Mucosa of rectum (tissue), 2 donors: ENCODE measurements around the gene MXI1.

Experiments used
- H3K27ac ChIP-seq, 2 donors: one replicate each; pipeline ENCODE4 v1.7.0; 2013; ENCODE audit warnings: inconsistent platforms in 2 of 2, low read depth in 2 of 2, low read length in 2 of 2
- H3K27me3 ChIP-seq, 2 donors: one replicate each; pipeline ENCODE4 v1.7.0; 2013; ENCODE audit warnings: low read length in 2 of 2; ENCODE audit not compliant: control insufficient read depth in 2 of 2, insufficient read depth in 2 of 2
- H3K36me3 ChIP-seq, 2 donors: one replicate each; pipeline ENCODE4 v1.7.0; 2013; ENCODE audit warnings: low read length in 2 of 2; ENCODE audit not compliant: control insufficient read depth in 2 of 2, insufficient read depth in 2 of 2
- H3K4me1 ChIP-seq, 2 donors: one replicate each; pipeline ENCODE4 v1.7.0; 2013; ENCODE audit warnings: low read length in 2 of 2, mild to moderate bottlenecking in 1 of 2; ENCODE audit not compliant: control insufficient read depth in 2 of 2, insufficient read depth in 2 of 2
- H3K4me3 ChIP-seq, 2 donors: one replicate each; pipeline ENCODE4 v1.7.0; 2013; ENCODE audit warnings: low read length in 2 of 2
- H3K9ac ChIP-seq, 2 donors: one replicate each; pipeline ENCODE4 v1.7.0; 2013; ENCODE audit warnings: low read length in 2 of 2, low read depth in 1 of 2, mild to moderate bottlenecking in 1 of 2
- H3K9me3 ChIP-seq, 2 donors: one replicate each; pipeline ENCODE4 v1.7.0; 2013; ENCODE audit warnings: low read length in 2 of 2; ENCODE audit not compliant: control insufficient read depth in 2 of 2
- donor health status: healthy.
- donor health status: Normal muscosa, but diverticular disease.

MXI1 gene

DNA sequence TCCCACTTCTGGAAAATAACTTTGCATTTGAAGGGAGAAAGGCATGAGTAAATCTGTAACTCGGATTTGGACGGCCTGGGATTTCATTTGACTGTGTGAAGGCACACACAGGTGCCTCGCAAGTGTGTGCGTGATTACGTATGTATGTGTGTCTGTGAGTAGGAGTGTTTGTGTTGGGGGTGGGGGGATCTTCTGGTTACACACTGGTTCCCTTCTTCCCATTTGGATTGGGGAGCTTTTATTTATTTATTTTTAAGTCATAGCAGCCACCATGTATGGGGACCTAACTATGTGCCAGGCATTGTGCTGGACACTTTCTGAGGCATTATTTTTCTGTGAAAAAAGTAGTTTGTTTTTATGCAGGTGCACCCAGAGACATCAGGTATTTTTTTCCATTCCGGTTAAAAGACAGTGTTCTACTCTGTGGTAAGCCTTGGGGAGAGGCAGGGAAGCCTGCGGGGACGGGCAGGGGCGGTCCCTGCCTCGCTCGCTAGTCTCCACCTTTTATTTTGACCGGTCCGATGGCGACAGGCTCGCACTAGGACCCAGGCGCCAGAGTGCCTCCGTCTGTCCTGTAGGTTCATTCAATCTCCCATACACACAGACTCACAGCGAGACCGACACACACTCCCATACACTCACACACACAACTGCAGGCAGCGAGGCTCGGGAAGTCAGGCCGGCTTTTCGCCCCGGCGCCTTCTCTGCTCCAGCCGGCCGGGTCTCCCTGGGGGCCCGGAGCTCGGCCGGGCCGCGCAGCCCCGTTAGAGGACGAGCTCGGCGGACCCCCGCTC lies at the start of gene MXI1:
Gene MXI1 (plus strand): TSS at position 595 of the 794 bp plus-strand sequence. CDS start 204 bp downstream, outside the sequence.
- Histone ChIP-seq H3K4me3 (peak within 1 kb of the TSS; percentile 83 to 87), H3K27me3 (no peaks in the 10 kb centered on the region), H3K4me1 (peaks cover 19 to 25% of the 10 kb centered on the region in 2 donors), H3K9ac (peak within 1 kb of the TSS; percentile 78 to 83), H3K36me3 (no peaks in the 10 kb centered on the region), H3K9me3 (no peaks in the 10 kb centered on the region), H3K27ac (peak within 1 kb of the TSS; percentile 79 to 86)

DNA sequence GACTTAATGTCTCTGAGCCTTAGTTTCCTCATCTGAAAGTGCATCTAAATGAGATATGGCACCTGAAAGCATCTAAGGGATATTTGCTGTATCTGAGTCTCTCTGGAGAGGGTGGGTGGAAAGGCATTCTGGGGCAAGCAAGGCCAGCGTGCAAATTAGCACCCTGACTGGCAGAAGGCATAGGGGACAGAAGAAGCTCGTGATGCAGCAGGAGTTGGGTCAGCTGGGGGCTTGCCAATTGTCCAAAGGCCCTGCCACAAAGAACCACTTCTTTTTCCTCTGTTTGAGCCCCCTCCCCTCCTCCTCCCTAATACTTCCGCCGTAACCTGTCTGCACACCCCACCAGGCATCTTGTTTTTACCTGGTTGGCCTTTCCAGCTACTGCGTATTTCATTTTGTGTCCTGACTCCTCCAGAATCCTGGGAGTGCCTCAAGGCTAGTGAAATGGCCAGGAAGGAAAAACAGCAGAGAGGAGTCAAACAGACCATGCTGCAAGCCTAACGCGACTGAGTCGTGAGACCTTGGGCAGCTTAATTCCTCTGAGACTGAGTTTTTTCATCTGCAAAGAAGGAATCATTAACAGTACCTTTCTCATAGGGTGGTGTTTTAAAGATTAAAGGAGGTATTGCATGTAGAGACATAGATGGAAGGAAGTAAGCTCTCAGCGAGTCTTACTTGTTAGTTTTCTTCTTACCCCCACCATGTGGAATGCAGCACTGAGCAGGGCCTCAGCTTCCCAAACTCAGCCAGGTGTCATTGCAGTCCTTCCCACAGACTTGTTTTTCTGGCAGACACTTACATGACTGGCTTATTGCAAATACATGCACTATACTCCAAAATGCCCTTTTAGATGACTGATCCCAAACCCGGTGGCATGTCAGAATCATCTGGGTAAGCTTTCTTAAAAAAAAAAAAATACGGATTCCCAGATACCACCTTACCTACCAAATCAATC lies 49.1 kb upstream of the MXI1 start:
- Histone ChIP-seq H3K36me3 (no peaks in the 10 kb centered on the region), H3K4me1 (peaks cover 0 to 10% of the 10 kb centered on the region in 2 donors), H3K4me3 (no peak overlapping the region), H3K9ac (no peak overlapping the region), H3K9me3 (no peaks in the 10 kb centered on the region), H3K27ac (no peak overlapping the region), H3K27me3 (peaks cover 3 to 5% of the 10 kb centered on the region in 2 donors)

- H3K4me1 ChIP-seq = peaks cover 0 to 14% of the 10 kb centered on the region in 2 donors
- no peak overlapping the region for H3K27ac ChIP-seq
- H3K27me3 ChIP-seq = peaks cover 3 to 5% of the 10 kb centered on the region in 2 donors
- no peaks in the 10 kb centered on the region for H3K36me3 ChIP-seq
- H3K9me3 ChIP-seq = no peaks in the 10 kb centered on the region
- H3K9ac ChIP-seq = no peak overlapping the region
- H3K4me3 ChIP-seq = no peak overlapping the region
Observed at GRCh38 chr10:110160081-110160480, 47.3 kb upstream of the MXI1 start.

GRCh38 chr10:110160522-110160921 lies 46.9 kb upstream of the MXI1 start:
- peaks cover 5 to 7% of the 10 kb centered on the region in 2 donors for H3K27me3 ChIP-seq
- H3K9ac ChIP-seq = no peak overlapping the region
- no peak overlapping the region for H3K27ac ChIP-seq
- H3K4me3 ChIP-seq = no peak overlapping the region
- no peaks in the 10 kb centered on the region for H3K36me3 ChIP-seq
- no peaks in the 10 kb centered on the region for H3K9me3 ChIP-seq
- H3K4me1 ChIP-seq = peaks cover 0 to 14% of the 10 kb centered on the region in 2 donors

DNA sequence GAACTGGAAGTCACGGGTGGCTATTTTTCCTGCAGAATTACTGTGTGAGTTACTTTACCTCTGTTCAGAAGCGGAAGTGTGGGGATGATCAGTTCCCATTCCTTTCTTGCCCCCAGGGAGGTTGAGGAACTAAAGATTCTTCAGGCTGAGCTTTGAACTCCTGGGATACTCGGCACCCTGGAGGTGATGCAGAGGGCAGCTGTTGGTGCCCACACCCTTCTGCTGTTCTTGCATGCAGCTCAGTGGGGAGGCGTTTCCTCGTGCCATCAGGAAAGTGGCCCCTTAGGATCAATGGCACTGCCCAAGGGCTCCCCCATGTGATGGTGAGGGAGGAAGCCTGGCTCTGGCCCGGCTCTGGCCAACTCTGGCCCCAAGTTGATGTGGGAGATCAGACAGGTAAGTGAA lies 44.7 kb upstream of the MXI1 start:
- H3K27ac ChIP-seq = no peak overlapping the region
- H3K4me3 ChIP-seq = no peak overlapping the region
- no peaks in the 10 kb centered on the region for H3K36me3 ChIP-seq
- no peaks in the 10 kb centered on the region for H3K9me3 ChIP-seq
- no peak overlapping the region for H3K9ac ChIP-seq
- peaks cover 10 to 13% of the 10 kb centered on the region in 2 donors for H3K27me3 ChIP-seq
- peaks cover 0 to 8% of the 10 kb centered on the region in 2 donors for H3K4me1 ChIP-seq

DNA sequence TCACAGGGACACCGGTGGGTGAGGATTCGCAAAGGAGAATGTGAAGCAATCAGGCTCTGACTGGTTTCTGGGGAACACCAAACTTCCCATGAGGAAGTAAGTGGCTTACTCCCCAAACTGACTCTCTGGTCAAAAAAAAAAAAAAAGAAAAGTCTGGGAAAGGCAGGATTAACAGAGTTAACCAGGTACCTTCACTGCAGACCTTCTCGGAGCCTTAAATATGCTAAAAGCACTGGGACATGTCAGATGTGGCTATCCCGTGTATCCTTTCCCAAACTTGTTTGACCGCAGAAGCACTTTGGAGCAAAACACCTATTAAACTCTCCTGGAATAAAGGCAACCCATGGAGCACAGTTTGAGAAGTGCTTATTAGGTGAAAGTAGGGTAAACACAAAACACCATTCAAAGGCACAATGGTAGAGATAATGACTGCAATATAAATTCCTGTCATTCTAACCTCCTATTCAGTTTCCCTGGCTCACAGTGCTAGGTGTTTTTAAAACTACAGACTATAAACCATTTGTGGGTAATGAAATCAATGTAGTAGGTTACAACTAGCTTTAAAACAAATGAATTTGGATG lies 44.1 kb upstream of the MXI1 start:
- H3K9ac ChIP-seq = no peak overlapping the region
- H3K27me3 ChIP-seq = peaks cover 10 to 16% of the 10 kb centered on the region in 2 donors
- no peak overlapping the region for H3K4me3 ChIP-seq
- no peaks in the 10 kb centered on the region for H3K36me3 ChIP-seq
- H3K9me3 ChIP-seq = no peaks in the 10 kb centered on the region
- peaks cover 0 to 8% of the 10 kb centered on the region in 2 donors for H3K4me1 ChIP-seq
- H3K27ac ChIP-seq = no peak overlapping the region

DNA sequence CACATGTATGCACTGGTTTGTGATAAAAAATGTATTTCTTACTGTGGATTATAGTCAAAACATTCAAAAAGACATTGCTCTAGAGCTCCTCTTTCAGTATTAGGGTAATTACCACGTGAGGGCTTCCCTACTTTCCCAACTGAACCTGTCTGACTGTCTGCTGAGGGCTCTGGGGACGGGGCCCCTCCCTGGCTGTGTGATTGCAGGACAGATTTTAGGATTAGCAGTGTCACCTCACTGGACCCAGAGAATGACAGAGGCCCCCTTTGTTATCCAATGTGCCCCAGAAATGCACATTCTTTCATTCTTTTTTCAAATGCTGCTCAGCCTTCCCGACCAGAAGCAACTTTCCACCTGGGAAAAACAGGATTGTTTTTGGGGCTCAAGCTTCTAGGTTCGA lies 43.6 kb upstream of the MXI1 start:
- Histone ChIP-seq H3K9me3 (no peaks in the 10 kb centered on the region), H3K27ac (no peak overlapping the region), H3K4me1 (peaks cover 0 to 11% of the 10 kb centered on the region in 2 donors), H3K4me3 (no peak overlapping the region), H3K27me3 (peaks cover 10 to 15% of the 10 kb centered on the region in 2 donors), H3K9ac (no peak overlapping the region), H3K36me3 (no peaks in the 10 kb centered on the region)

DNA sequence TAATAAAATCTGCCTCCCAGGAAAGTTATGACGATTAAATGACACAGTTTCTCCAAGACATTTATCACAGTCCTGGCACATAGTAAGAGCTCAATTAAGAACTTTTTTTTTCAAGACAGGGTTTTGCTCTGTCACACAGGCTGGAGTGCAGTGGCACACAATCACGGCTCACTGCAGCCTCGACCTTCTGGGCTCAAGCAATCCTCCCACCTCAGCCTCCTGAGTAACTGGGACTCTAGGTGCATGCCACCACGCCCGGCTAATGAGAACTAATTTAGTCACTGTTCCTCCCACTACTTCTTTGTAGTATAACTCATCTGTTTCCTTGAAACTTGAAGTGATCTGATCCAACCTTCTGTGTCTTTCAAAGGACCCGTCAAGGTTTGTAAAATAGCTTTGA lies 42.2 kb upstream of the MXI1 start:
- H3K27me3 ChIP-seq = peaks cover 13 to 17% of the 10 kb centered on the region in 2 donors
- no peaks in the 10 kb centered on the region for H3K36me3 ChIP-seq
- no peaks in the 10 kb centered on the region for H3K9me3 ChIP-seq
- H3K4me3 ChIP-seq = no peak overlapping the region
- no peak overlapping the region for H3K27ac ChIP-seq
- H3K4me1 ChIP-seq = peaks cover 6 to 11% of the 10 kb centered on the region in 2 donors
- no peak overlapping the region for H3K9ac ChIP-seq

DNA sequence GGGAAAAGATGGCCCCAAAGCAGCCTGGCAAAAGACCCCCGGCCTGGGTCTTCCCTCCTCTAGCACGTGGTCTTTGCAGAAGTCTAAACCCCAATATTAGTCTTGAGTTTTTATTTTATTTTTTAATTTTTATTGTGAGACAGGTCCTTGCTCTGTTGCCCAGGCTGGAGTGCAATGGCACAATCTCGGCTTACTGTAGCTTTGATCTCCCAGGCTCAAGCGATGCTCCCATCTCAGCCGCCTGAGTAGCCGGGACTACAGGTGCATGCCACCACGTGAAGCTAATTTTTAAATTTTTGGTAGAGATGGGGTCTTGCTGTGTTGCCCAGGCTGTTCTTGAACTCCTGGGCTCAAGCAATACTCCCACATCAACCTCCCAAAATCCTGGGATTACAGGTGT lies 40.3 kb upstream of the MXI1 start:
- Histone ChIP-seq H3K9me3 (no peaks in the 10 kb centered on the region), H3K4me3 (no peak overlapping the region), H3K9ac (no peak overlapping the region), H3K27me3 (peaks cover 13 to 21% of the 10 kb centered on the region in 2 donors), H3K4me1 (peaks cover 6 to 11% of the 10 kb centered on the region in 2 donors), H3K36me3 (no peaks in the 10 kb centered on the region), H3K27ac (no peak overlapping the region)
